ENCODE results near the gene CRIP2. TPM values are rescaled to one million over a fixed set of nuclear protein-coding genes. Genes with fewer than 3 reads are reported as not detected.

CRIP2 gene
- total and polyA plus RNA-seq, 2 of the 8 experiments (the other 6 are each of a cell fraction or from before 2014, with no cell fraction given) = 4.2 to 13.5 TPM

DNA sequence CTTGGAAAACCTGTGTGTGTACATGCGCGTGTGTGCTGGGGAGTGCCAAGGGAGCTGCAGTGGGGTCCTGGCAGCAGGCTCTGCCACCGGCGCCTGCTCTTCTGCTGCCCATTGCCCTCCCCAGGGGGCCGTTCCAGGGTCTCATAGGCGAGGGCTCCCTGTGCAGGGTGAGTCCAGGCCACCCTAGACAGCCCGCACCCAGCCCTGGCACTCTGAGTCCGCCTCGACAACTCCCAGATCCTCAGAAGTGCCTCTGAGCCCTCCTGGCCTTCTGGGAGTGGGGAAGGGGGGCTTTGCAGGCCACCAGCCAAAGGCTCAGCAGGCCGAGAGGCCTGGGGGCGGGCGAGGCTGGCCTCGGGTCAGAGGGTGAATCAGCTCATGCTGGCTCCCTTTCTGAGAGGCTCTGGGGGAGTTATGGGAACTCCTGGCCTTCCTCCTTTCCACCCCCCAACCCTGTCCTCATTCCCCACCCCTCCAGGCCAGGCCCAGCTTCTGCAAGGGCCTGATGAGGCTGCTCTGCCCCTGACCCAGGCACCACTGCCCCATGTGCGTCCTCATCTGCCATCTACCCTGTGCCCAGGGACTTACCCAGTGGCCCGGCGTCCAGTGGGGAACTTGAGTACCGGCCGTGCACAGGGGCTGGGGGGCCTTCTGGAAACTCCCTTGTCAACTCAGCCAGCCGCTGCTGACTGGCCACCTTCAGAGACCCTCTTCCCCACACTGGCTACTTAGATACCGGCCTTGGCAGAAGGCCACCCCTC is 14.3 kb downstream of the CRIP2 start (continued):
- TF ChIP-seq TAF7 (optimal IDR thresholded peaks at IDR 0.05; ENCODE audit: borderline replicate concordance, low read depth, low read length) = no peak
- TF ChIP-seq, protein P1, sequence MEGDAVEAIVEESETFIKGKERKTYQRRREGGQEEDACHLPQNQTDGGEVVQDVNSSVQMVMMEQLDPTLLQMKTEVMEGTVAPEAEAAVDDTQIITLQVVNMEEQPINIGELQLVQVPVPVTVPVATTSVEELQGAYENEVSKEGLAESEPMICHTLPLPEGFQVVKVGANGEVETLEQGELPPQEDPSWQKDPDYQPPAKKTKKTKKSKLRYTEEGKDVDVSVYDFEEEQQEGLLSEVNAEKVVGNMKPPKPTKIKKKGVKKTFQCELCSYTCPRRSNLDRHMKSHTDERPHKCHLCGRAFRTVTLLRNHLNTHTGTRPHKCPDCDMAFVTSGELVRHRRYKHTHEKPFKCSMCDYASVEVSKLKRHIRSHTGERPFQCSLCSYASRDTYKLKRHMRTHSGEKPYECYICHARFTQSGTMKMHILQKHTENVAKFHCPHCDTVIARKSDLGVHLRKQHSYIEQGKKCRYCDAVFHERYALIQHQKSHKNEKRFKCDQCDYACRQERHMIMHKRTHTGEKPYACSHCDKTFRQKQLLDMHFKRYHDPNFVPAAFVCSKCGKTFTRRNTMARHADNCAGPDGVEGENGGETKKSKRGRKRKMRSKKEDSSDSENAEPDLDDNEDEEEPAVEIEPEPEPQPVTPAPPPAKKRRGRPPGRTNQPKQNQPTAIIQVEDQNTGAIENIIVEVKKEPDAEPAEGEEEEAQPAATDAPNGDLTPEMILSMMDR (IDR thresholded peaks at IDR 0.05; ENCODE audit: control extremely low read depth in 1 of 3, insufficient read depth in 1 of 3, low read depth in 1 of 3, low read length in 3 of 3) = no peak
